ENCODE measurements around the gene CEP152.

CEP152 gene

GRCh38 chr15:48832648-48833047 is 21.8 kb upstream of the CEP152 start:
- TF ChIP-seq GATA2 (IDR thresholded peaks at IDR 0.05; ENCODE audit: low read depth, low read length) (no peak), GATA3 (IDR thresholded peaks at IDR 0.05; ENCODE audit: low read depth, low read length) (no peak)

DNA sequence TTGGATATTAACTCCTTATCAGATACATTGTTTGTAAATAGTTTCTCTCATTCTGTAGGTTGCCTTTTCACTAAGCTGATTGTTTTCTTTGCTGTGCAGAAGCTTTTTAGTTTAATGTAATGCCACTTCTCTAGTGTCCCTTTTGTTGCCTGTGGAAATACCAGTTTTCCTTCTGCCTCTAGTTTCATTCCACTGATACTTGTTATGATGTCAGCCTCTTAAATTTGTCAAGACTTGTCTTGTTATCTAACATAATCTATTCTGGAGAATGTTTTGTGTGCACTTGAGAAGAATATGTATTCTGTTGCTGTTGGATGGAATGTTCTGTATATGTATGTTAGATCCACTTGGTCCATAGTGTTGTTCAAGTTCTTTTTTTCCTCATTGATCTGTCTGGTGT is 18.0 kb upstream of the CEP152 start:
- TF ChIP-seq GATA2 (IDR thresholded peaks at IDR 0.05; ENCODE audit: low read depth, low read length): no peak
- no peak for TF ChIP-seq GATA3 (IDR thresholded peaks at IDR 0.05; ENCODE audit: low read depth, low read length)

GRCh38 chr15:48828471-48828870 is 17.6 kb upstream of the CEP152 start:
- TF ChIP-seq GATA3 (IDR thresholded peaks at IDR 0.05; ENCODE audit: low read depth, low read length): no peak
- TF ChIP-seq GATA2 (IDR thresholded peaks at IDR 0.05; ENCODE audit: low read depth, low read length): no peak

DNA sequence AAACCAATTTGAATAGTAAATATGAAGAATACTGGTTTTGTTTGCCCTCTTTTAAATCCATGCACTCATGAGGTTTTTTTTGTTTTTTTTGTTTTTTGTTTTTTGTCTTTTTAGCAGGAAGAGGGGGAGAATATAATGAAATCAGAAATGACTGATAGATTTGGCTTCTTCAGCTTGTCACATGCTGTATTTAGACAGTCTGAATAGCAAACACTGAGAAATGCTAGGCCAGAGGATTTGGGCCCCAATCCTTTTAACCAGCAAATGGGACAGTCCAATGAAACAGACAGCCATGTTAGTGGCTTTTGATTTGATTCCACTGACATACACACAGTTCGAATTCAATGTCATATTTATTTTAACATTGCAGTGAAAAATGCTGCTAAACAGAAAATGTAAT is 14.2 kb upstream of the CEP152 start:
- TF ChIP-seq GATA3 (IDR thresholded peaks at IDR 0.05; ENCODE audit: low read depth, low read length) (no peak), GATA2 (IDR thresholded peaks at IDR 0.05; ENCODE audit: low read depth, low read length) (no peak)

DNA sequence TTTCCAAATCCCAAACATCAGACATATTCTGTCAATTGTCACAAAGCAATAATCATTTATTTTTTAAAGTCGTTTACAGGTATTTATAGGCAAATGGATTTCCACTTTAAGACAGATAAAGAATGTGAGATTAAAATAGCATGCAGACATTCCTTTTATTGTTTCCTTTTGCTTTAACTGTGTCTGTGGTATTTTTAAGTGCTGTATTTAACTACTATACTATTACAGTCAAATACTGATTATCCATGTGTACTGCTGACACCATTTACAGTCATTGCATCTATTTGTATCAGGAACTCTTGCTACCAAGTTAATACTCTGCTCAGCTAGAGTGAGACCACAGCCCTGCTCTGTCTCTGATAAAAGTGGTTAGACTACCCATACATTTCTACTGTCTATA is 12.8 kb upstream of the CEP152 start:
- TF ChIP-seq GATA2 (IDR thresholded peaks at IDR 0.05; ENCODE audit: low read depth, low read length): no peak
- TF ChIP-seq GATA3 (IDR thresholded peaks at IDR 0.05; ENCODE audit: low read depth, low read length): no peak

- no peak for TF ChIP-seq GATA3 (IDR thresholded peaks at IDR 0.05; ENCODE audit: low read depth, low read length)
- TF ChIP-seq GATA2 (IDR thresholded peaks at IDR 0.05; ENCODE audit: low read depth, low read length): no peak
Observed at GRCh38 chr15:48823237-48823636, 12.4 kb upstream of the CEP152 start.

DNA sequence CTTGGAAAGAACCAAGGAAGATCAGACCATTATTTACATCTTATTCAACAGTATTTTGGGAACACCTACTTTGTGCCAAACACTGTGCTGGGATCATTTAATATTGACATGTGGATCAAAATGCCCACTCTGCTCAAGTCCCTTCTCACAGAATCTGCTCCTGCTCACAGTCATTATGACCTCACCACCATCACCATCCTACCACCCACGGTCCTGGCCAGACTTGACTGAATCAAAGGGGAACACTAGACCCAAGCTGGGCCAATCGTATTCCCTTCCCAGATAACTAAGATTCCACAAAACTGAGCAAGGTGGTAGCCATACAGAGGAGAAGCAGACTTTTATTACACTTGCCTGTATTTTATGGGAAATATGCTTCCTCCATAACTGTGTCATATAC is 3.4 kb upstream of the CEP152 start:
- TF ChIP-seq GATA2 (IDR thresholded peaks at IDR 0.05; ENCODE audit: low read depth, low read length): no peak
- no peak for TF ChIP-seq GATA3 (IDR thresholded peaks at IDR 0.05; ENCODE audit: low read depth, low read length)

- no peak for TF ChIP-seq GATA2 (IDR thresholded peaks at IDR 0.05; ENCODE audit: low read depth, low read length)
- TF ChIP-seq GATA3 (IDR thresholded peaks at IDR 0.05; ENCODE audit: low read depth, low read length): no peak
Observed at GRCh38 chr15:48811325-48811958, 573 bp upstream of the CEP152 start.

DNA sequence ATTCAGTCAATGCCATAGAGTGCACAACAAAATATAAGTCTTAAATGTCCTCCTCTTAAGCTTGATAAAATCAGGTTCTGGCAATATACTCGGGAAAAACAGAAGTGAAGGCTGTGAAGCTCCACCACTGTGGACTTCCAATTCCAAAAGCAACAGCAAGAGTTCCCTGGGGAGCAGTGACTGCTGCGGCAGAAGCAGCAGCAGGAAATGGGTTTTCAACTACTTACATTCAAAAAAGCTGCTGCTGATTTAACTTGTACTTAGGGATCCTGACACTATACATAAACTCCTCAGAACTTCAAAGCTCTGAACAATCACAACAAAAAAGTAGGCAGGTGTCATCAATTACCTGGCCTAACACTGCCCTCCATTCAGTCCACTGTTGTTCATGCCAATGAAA is 4.7 kb downstream of the CEP152 start:
- TF ChIP-seq GATA2 (IDR thresholded peaks at IDR 0.05; ENCODE audit: low read depth, low read length) (no peak), GATA3 (IDR thresholded peaks at IDR 0.05; ENCODE audit: low read depth, low read length) (no peak)

DNA sequence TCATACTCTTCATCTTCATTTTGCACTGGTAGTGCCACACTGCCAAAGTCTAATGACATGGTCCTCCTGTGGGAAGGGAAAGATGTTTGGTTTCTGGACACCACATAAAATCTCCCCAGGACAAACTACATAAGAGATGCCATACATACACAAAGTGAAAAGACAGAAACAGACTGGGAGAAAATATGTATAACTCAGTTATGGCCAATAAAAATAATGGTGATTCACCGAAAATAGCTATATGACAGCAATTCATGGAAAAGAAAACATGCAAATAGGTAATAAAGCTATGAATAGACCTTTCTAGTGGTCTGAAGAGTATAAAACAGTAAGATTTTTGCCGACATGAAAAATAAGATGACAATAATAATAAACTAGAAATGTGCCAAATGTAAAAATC is 5.3 kb downstream of the CEP152 start:
- TF ChIP-seq GATA3 (IDR thresholded peaks at IDR 0.05; ENCODE audit: low read depth, low read length) (no peak), GATA2 (IDR thresholded peaks at IDR 0.05; ENCODE audit: low read depth, low read length) (no peak)

DNA sequence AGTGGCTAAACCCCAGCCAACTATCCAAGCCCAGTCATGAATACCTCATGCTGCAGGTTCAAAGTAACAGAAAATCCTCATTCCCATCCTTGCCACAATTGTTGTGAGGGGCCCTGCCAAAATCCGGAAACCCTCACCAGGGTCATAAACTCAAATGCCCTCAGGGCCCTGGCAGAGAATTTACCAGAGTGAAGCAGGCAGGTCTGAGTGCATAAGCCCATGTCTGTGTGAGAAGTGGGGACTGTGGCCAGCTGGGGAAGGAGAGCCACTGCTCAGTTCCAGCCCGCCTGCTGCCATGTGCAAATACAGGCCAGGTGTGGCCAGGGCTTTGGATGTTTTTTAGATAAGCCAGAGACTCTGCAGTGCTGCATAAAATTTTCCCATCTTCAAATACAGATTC is 7.0 kb downstream of the CEP152 start:
- TF ChIP-seq GATA3 (IDR thresholded peaks at IDR 0.05; ENCODE audit: low read depth, low read length) (no peak), GATA2 (IDR thresholded peaks at IDR 0.05; ENCODE audit: low read depth, low read length) (no peak)

- TF ChIP-seq GATA2 (IDR thresholded peaks at IDR 0.05; ENCODE audit: low read depth, low read length) (no peak), GATA3 (IDR thresholded peaks at IDR 0.05; ENCODE audit: low read depth, low read length) (no peak)
Observed at GRCh38 chr15:48802867-48803266, 8.0 kb downstream of the CEP152 start.

DNA sequence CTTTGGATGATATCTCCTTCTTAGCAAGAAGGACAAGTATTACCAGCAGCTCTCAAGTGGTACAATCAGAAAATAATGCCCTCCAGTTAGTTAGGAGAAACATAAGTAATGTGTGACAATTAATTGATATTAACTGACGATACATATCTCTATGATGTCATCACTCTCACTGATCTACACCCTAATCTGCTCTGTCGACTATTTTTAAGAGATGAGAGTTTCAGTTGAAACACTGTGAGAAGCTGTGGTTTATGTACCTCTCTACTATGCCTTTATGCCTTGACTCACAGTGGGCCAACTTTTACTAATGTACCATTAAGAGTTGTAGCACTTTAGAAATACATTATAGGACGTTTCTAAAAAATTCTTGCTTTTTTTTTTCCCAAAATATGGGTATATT is 8.6 kb downstream of the CEP152 start:
- TF ChIP-seq GATA2 (IDR thresholded peaks at IDR 0.05; ENCODE audit: low read depth, low read length) (no peak), GATA3 (IDR thresholded peaks at IDR 0.05; ENCODE audit: low read depth, low read length) (no peak)

DNA sequence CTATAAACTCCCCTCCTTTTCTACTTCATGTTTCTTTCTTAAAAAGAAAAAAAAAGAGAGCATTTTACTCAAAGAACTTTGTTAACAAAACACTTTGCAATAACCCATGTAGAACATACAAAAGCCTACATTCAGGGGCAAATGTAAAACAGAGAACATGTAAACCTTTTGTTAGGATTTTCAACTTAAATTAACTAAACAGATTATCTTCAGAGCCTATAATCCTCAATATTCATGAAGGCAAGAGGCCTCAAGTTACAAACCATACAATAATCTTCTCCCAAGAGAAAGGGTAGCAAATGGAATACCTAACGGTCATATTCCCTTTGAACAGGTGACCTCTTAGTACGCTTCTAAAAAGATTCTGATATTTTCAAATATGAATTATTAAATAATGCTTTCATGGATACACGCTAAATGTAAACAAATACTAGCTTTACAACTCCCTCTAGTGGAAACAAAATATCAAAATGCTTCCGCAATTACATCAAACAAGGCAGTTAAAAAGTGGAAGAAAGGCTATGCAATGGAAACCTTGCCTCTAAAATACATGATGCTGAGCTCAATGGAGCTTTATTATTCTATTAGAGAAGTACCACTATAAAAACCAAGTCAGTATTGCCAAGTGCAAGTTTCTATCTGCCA is 9.9 kb downstream of the CEP152 start:
- no peak for TF ChIP-seq GATA2 (IDR thresholded peaks at IDR 0.05; ENCODE audit: low read depth, low read length)
- TF ChIP-seq GATA3 (IDR thresholded peaks at IDR 0.05; ENCODE audit: low read depth, low read length): no peak

DNA sequence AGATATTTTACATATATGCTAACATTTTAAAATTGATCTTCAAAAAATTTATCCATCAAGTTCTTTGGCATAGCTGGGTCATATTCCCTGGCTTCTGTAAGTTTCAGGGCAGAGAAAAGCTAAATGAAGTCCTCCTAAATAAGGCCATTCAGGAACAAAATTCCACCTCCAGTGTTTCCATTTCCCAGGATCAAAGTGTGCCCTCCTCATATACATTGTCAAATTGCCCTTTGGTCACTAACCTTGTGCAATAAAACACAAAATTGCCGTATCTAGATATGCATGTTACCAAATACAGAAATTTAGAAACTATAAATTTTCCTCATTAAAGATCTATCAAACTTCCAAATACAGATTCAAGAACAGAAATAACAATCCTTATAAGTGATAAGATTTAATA is 10.6 kb downstream of the CEP152 start:
- TF ChIP-seq GATA3 (IDR thresholded peaks at IDR 0.05; ENCODE audit: low read depth, low read length): no peak
- TF ChIP-seq GATA2 (IDR thresholded peaks at IDR 0.05; ENCODE audit: low read depth, low read length): no peak
